HG02970 (cell line): Measurements from ENCODE around the gene PRKAR1B.
"Not testable (repeated sequence)": the region's sequence is repeated elsewhere in the genome, so short reads cannot be mapped to it uniquely, and the experiment has no call there.

Experiments
- ATAC-seq: cut with Tn5 transposase; IDR thresholded peaks from one replicate; pipeline ENCODE4 v1.9.1; 2021; ENCODE audit warnings: mild to moderate bottlenecking, moderate library complexity, moderate number of reproducible peaks; ENCODE audit not compliant: unreplicated experiment, low FRiP score

PRKAR1B gene

GRCh38 chr7:652167-652566 is 74.9 kb downstream of the PRKAR1B start:
- not testable (repeated sequence) for ATAC-seq

GRCh38 chr7:651032-651728 is 75.9 kb downstream of the PRKAR1B start:
- no peak for ATAC-seq

- ATAC-seq = no peak
Measured at GRCh38 chr7:650339-651031, 76.6 kb downstream of the PRKAR1B start.

- no peak for ATAC-seq
Measured at GRCh38 chr7:646951-647350, 80.1 kb downstream of the PRKAR1B start.

- ATAC-seq = no peak
Measured at GRCh38 chr7:646487-646886, 80.6 kb downstream of the PRKAR1B start.

- ATAC-seq = no peak
Measured at GRCh38 chr7:645606-646005, 81.5 kb downstream of the PRKAR1B start.

- ATAC-seq = no peak
Measured at GRCh38 chr7:644381-645305, 82.4 kb downstream of the PRKAR1B start.

GRCh38 chr7:641966-642365 is 85.1 kb downstream of the PRKAR1B start:
- ATAC-seq = no peak

GRCh38 chr7:641269-641671 is 85.8 kb downstream of the PRKAR1B start:
- no peak for ATAC-seq

- no peak for ATAC-seq
Measured at GRCh38 chr7:638256-639011, 88.6 kb downstream of the PRKAR1B start.

GRCh38 chr7:637826-638225 is 89.3 kb downstream of the PRKAR1B start:
- ATAC-seq = no peak

GRCh38 chr7:636396-636795 is 90.7 kb downstream of the PRKAR1B start:
- no peak for ATAC-seq

- ATAC-seq = not testable (repeated sequence)
Measured at GRCh38 chr7:635687-636382, 91.2 kb downstream of the PRKAR1B start.

GRCh38 chr7:635227-635626 is 91.9 kb downstream of the PRKAR1B start:
- ATAC-seq = no peak

- ATAC-seq = no peak
Measured at GRCh38 chr7:633381-634018, 93.6 kb downstream of the PRKAR1B start.

GRCh38 chr7:632831-633210 is 94.3 kb downstream of the PRKAR1B start:
- no peak for ATAC-seq

GRCh38 chr7:631964-632830 is 94.9 kb downstream of the PRKAR1B start:
- ATAC-seq = no peak

- ATAC-seq = no peak
Measured at GRCh38 chr7:631291-631711, 95.8 kb downstream of the PRKAR1B start.
